Stomach (tissue), 4 donors: ENCODE measurements around the gene TMPRSS2.
"Not testable (repeated sequence)": the region's sequence is repeated elsewhere in the genome, so short reads cannot be mapped to it uniquely, and the experiment has no call there.

Experiments used
- CTCF ChIP-seq, 7 experiments: fragments of 450-650 bp in 4 of 7; fragments of 200-600 bp in 3 of 7; sonication (generic) in 3 of 7; IDR thresholded peaks; one replicate each; pipeline ENCODE4 v1.5.1; 2016 to 2019; ENCODE audit warnings: antibody characterized with exemption in 7 of 7, control low read depth in 2 of 7, mild to moderate bottlenecking in 1 of 7
- EP300 ChIP-seq: sonication (generic); formaldehyde crosslinking; IDR thresholded peaks from one replicate; pipeline ENCODE4 v1.6.1; 2017; ENCODE audit warnings: antibody characterized with exemption
- POLR2A ChIP-seq, 4 donors: fragments of 450-650 bp; IDR thresholded peaks; one replicate each; pipeline ENCODE4 v1.6.1; 2016; ENCODE audit warnings: antibody characterized with exemption in 4 of 4, control low read depth in 2 of 4, mild to moderate bottlenecking in 1 of 4, moderate library complexity in 1 of 4

GRCh38 chr21:41423305-41423636 is 84.7 kb downstream of the TMPRSS2 start:
- TF ChIP-seq CTCF (IDR thresholded peaks at IDR 0.05); EP300; POLR2A (IDR thresholded peaks at IDR 0.05): not testable (repeated sequence)
